ENCODE results near the gene SUCNR1.
A peak's percentile ranks its signal among the peaks of the same experiment; 100 is the strongest.

Gene SUCNR1

GRCh38 chr3:151911462-151911861 is 38.0 kb downstream of the SUCNR1 start:
- Histone ChIP-seq H3K4me2 (ENCODE audit: insufficient read depth, low read length) (no peak overlapping the region), H3K27me3 (ENCODE audit: insufficient read depth, low read length, poor library complexity) (no peaks in the 10 kb centered on the region), H3K27ac (ENCODE audit: low read length) (no peak overlapping the region), H3K79me2 (ENCODE audit: insufficient read depth, low read length) (no peaks in the 10 kb centered on the region), H3K4me1 (ENCODE audit: insufficient read depth, low read length) (no peaks in the 10 kb centered on the region), H3K9ac (ENCODE audit: low read depth, low read length) (no peak overlapping the region), H3K9me3 (ENCODE audit: insufficient read depth, low read length, severe bottlenecking) (no peaks in the 10 kb centered on the region), H2AFZ (ENCODE audit: low read depth, low read length) (no peak overlapping the region), H3K36me3 (ENCODE audit: insufficient read depth, low read length) (no peaks in the 10 kb centered on the region), H3K4me3 (ENCODE audit: low read depth in 1 of 2, low read length in 2 of 2) (no peak overlapping the region), H4K20me1 (ENCODE audit: insufficient read depth, low read length) (no peaks in the 10 kb centered on the region)
- ATAC-seq (ENCODE audit: insufficient read depth, low read depth) (no peak), DNase-seq (no peak)
- TF ChIP-seq, protein P1, sequence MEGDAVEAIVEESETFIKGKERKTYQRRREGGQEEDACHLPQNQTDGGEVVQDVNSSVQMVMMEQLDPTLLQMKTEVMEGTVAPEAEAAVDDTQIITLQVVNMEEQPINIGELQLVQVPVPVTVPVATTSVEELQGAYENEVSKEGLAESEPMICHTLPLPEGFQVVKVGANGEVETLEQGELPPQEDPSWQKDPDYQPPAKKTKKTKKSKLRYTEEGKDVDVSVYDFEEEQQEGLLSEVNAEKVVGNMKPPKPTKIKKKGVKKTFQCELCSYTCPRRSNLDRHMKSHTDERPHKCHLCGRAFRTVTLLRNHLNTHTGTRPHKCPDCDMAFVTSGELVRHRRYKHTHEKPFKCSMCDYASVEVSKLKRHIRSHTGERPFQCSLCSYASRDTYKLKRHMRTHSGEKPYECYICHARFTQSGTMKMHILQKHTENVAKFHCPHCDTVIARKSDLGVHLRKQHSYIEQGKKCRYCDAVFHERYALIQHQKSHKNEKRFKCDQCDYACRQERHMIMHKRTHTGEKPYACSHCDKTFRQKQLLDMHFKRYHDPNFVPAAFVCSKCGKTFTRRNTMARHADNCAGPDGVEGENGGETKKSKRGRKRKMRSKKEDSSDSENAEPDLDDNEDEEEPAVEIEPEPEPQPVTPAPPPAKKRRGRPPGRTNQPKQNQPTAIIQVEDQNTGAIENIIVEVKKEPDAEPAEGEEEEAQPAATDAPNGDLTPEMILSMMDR (IDR thresholded peaks at IDR 0.05; ENCODE audit: borderline replicate concordance, extremely low read depth, low read length, poor library complexity, severe bottlenecking), result no peak
- no peak for TF ChIP-seq EZH2 (IDR thresholded peaks at IDR 0.05; ENCODE audit: borderline replicate concordance, low read depth, low read length, severe bottlenecking)

- Histone ChIP-seq H3K4me2 (ENCODE audit: insufficient read depth, low read length) (no peak overlapping the region), H3K9me3 (ENCODE audit: insufficient read depth, low read length, severe bottlenecking) (no peaks in the 10 kb centered on the region), H3K36me3 (ENCODE audit: insufficient read depth, low read length) (no peaks in the 10 kb centered on the region), H3K27ac (ENCODE audit: low read length) (no peak overlapping the region), H3K27me3 (ENCODE audit: insufficient read depth, low read length, poor library complexity) (no peaks in the 10 kb centered on the region), H3K4me3 (ENCODE audit: low read depth in 1 of 2, low read length in 2 of 2) (no peak overlapping the region), H3K9ac (ENCODE audit: low read depth, low read length) (no peak overlapping the region), H2AFZ (ENCODE audit: low read depth, low read length) (no peak overlapping the region), H3K4me1 (ENCODE audit: insufficient read depth, low read length) (no peaks in the 10 kb centered on the region), H3K79me2 (ENCODE audit: insufficient read depth, low read length) (no peaks in the 10 kb centered on the region), H4K20me1 (ENCODE audit: insufficient read depth, low read length) (no peaks in the 10 kb centered on the region)
- ATAC-seq (ENCODE audit: insufficient read depth, low read depth), result no peak
- TF ChIP-seq, protein P1 (IDR thresholded peaks at IDR 0.05; ENCODE audit: borderline replicate concordance, extremely low read depth, low read length, poor library complexity, severe bottlenecking), result no peak
- DNase-seq, result no peak
Measured at GRCh38 chr3:151912028-151912427, 38.6 kb downstream of the SUCNR1 start.

GRCh38 chr3:151916781-151917180 is 43.3 kb downstream of the SUCNR1 start:
- H4K20me1 ChIP-seq (ENCODE audit: insufficient read depth, low read length), result no peaks in the 10 kb centered on the region
- H3K4me1 ChIP-seq (ENCODE audit: insufficient read depth, low read length), result peaks cover 11% of the 10 kb centered on the region
- no peak overlapping the region for H3K4me3 ChIP-seq (ENCODE audit: low read depth in 1 of 2, low read length in 2 of 2)
- no peak overlapping the region for H3K4me2 ChIP-seq (ENCODE audit: insufficient read depth, low read length)
- H3K27me3 ChIP-seq (ENCODE audit: insufficient read depth, low read length, poor library complexity), result no peaks in the 10 kb centered on the region
- no peaks in the 10 kb centered on the region for H3K79me2 ChIP-seq (ENCODE audit: insufficient read depth, low read length)
- peak overlapping the region; percentile 41; the same call in 1 of the 2 replicates for H2AFZ ChIP-seq (ENCODE audit: low read depth, low read length)
- H3K36me3 ChIP-seq (ENCODE audit: insufficient read depth, low read length), result no peaks in the 10 kb centered on the region
- TF ChIP-seq, protein P1 (IDR thresholded peaks at IDR 0.05; ENCODE audit: borderline replicate concordance, extremely low read depth, low read length, poor library complexity, severe bottlenecking), result no peak
- TF ChIP-seq EZH2 (IDR thresholded peaks at IDR 0.05; ENCODE audit: borderline replicate concordance, low read depth, low read length, severe bottlenecking), result no peak
- no peaks in the 10 kb centered on the region for H3K9me3 ChIP-seq (ENCODE audit: insufficient read depth, low read length, severe bottlenecking)
- DNase-seq (no peak), ATAC-seq (ENCODE audit: insufficient read depth, low read depth) (peak; percentile 37; the same call in 1 of the 3 replicates)
- H3K27ac ChIP-seq (ENCODE audit: low read length), result no peak overlapping the region; the same call in 1 of the 2 replicates
- no peak overlapping the region for H3K9ac ChIP-seq (ENCODE audit: low read depth, low read length)
